ENCODE measurements around the gene NRP1. TPM values are rescaled to one million over a fixed set of nuclear protein-coding genes. Genes with fewer than 3 reads are reported as not detected.

NRP1 gene
- polyA plus RNA-seq, 3 donors: 1.1 to 1.7 (median 1.3) TPM

GRCh38 chr10:33271969-33272583, 62.4 kb downstream of the NRP1 start:
- Mint-ChIP-seq H3K27me3 (ENCODE audit: low read depth in 3 of 3) (peaks cover 16 to 32% (median 28%) of the 10 kb centered on the region in 3 donors), H3K4me1 (no peaks in the 10 kb centered on the region), H3K9me3 (peaks cover 0 to 2% (median 0%) of the 10 kb centered on the region in 7 donors), H3K4me3 (no peak overlapping the region), H3K27ac (no peak overlapping the region), H3K36me3 (no peaks in the 10 kb centered on the region)
- no peaks in the 10 kb centered on the region for H3K36me3 ChIP-seq (replicated peaks in 1 of 2; ENCODE audit: control insufficient read depth in 1 of 2, insufficient read depth in 2 of 2, low read length in 2 of 2)
- peaks cover 2 to 7% of the 10 kb centered on the region in 2 donors for H3K27me3 ChIP-seq (ENCODE audit: control insufficient read depth in 2 of 2, insufficient read depth in 2 of 2, low read length in 2 of 2)
- DNase-seq: no peak
- no peak overlapping the region for H3K4me2 ChIP-seq (replicated peaks; ENCODE audit: extremely low read depth, low read length, poor library complexity, severe bottlenecking)
- no peak overlapping the region for H3K27ac ChIP-seq (ENCODE audit: low read depth in 1 of 2, low read length in 2 of 2)
- no peaks in the 10 kb centered on the region for H3K4me1 ChIP-seq (ENCODE audit: control insufficient read depth in 1 of 2, insufficient read depth in 2 of 2, low read length in 2 of 2)
- H3K9ac ChIP-seq (ENCODE audit: insufficient read depth, low read length, poor library complexity, severe bottlenecking): no peak overlapping the region
- H4K20me1 ChIP-seq (ENCODE audit: insufficient read depth, low read length): no peaks in the 10 kb centered on the region
- H3K79me2 ChIP-seq (ENCODE audit: insufficient read depth, low read length): no peaks in the 10 kb centered on the region
- no peak for TF ChIP-seq CTCF (IDR thresholded peaks at IDR 0.05)
- no peak overlapping the region for H3K4me3 ChIP-seq (replicated peaks in 1 of 3; ENCODE audit: low read depth in 2 of 3, low read length in 3 of 3)
- H2AFZ ChIP-seq (ENCODE audit: insufficient read depth, low read depth, low read length, poor library complexity, severe bottlenecking): no peak overlapping the region
- H3K9me3 ChIP-seq (replicated peaks in 1 of 2; ENCODE audit: control insufficient read depth in 1 of 2, insufficient read depth in 1 of 2, low read length in 2 of 2): no peaks in the 10 kb centered on the region
- no CpG with 5 or more reads among the region's 4 CpGs for WGBS (ENCODE audit: insufficient coverage)
- intact Hi-C loops (cut with micrococcal nuclease): no loop called here

- no peaks in the 10 kb centered on the region for H4K20me1 ChIP-seq (ENCODE audit: insufficient read depth, low read length)
- no peak overlapping the region for H3K4me3 Mint-ChIP-seq
- no peak overlapping the region for H3K9ac ChIP-seq (ENCODE audit: insufficient read depth, low read length, poor library complexity, severe bottlenecking)
- H3K4me1 ChIP-seq (ENCODE audit: control insufficient read depth in 1 of 2, insufficient read depth in 2 of 2, low read length in 2 of 2): no peaks in the 10 kb centered on the region
- no peak for DNase-seq
- H3K27me3 ChIP-seq (ENCODE audit: control insufficient read depth in 2 of 2, insufficient read depth in 2 of 2, low read length in 2 of 2): peaks cover 2 to 7% of the 10 kb centered on the region in 2 donors
- no peak overlapping the region for H3K27ac ChIP-seq (ENCODE audit: low read depth in 1 of 2, low read length in 2 of 2)
- peaks cover 12 to 36% (median 33%) of the 10 kb centered on the region in 3 donors for H3K27me3 Mint-ChIP-seq (ENCODE audit: low read depth in 3 of 3)
- H3K9me3 Mint-ChIP-seq: peaks cover 0 to 2% (median 0%) of the 10 kb centered on the region in 7 donors
- H3K4me3 ChIP-seq (replicated peaks in 1 of 3; ENCODE audit: low read depth in 2 of 3, low read length in 3 of 3): no peak overlapping the region
- no peaks in the 10 kb centered on the region for H3K4me1 Mint-ChIP-seq
- H3K27ac Mint-ChIP-seq: no peak overlapping the region
- no peaks in the 10 kb centered on the region for H3K36me3 ChIP-seq (replicated peaks in 1 of 2; ENCODE audit: control insufficient read depth in 1 of 2, insufficient read depth in 2 of 2, low read length in 2 of 2)
- no peaks in the 10 kb centered on the region for H3K79me2 ChIP-seq (ENCODE audit: insufficient read depth, low read length)
- no peak overlapping the region for H3K4me2 ChIP-seq (replicated peaks; ENCODE audit: extremely low read depth, low read length, poor library complexity, severe bottlenecking)
- TF ChIP-seq CTCF (IDR thresholded peaks at IDR 0.05): no peak
- WGBS (ENCODE audit: insufficient coverage): no CpG with 5 or more reads among the region's 1 CpG
- H3K36me3 Mint-ChIP-seq: no peaks in the 10 kb centered on the region
- H3K9me3 ChIP-seq (replicated peaks in 1 of 2; ENCODE audit: control insufficient read depth in 1 of 2, insufficient read depth in 1 of 2, low read length in 2 of 2): no peaks in the 10 kb centered on the region
- H2AFZ ChIP-seq (ENCODE audit: insufficient read depth, low read depth, low read length, poor library complexity, severe bottlenecking): no peak overlapping the region
- intact Hi-C loops (cut with micrococcal nuclease): no loop called here
Measured at GRCh38 chr10:33270971-33271370, 63.5 kb downstream of the NRP1 start.
